A673 (cell line): ENCODE measurements around the gene LAMA2. TPM values are rescaled to one million over a fixed set of nuclear protein-coding genes. Genes with fewer than 3 reads are reported as not detected.
"Not testable (repeated sequence)": the region's sequence is repeated elsewhere in the genome, so short reads cannot be mapped to it uniquely, and the experiment has no call there.

Experiments used
- BruUV-seq: library from RNA; stranded (reverse); fragments of 400-500 nt; replicated peaks from 2 replicates; lab custom pipeline; 2021; lab: Mats Ljungman, UMichigan
- CTCF ChIA-PET: fragments of 300-600 bp; sonication (Branson Sonifier 250); formaldehyde crosslinking; loops from one replicate; lab custom pipeline; 2022; ENCODE audit warnings: antibody characterized with exemption; lab: Charles Lee
- POLR2A ChIA-PET: fragments of 300-600 bp; sonication (Branson Sonifier 250); formaldehyde crosslinking; loops from one replicate; lab custom pipeline; 2022; ENCODE audit warnings: antibody characterized with exemption; ENCODE audit not compliant: low non-redundant PET; lab: Charles Lee
- DNase-seq: peaks from one replicate; pipeline ENCODE4 v3.0.0-alpha.2; 2015; ENCODE audit warnings: low spot score
- H3K27ac ChIP-seq: fragments of 200-600 bp; sonication (generic); 2 replicates; pipeline ENCODE4 v1.5.1; 2016; ENCODE audit warnings: mixed run types, low read depth, mild to moderate bottlenecking, mixed read lengths, antibody characterized with exemption, low read length; ENCODE audit not compliant: poor library complexity, severe bottlenecking
- H3K27me3 ChIP-seq: fragments of 200-600 bp; sonication (generic); replicated peaks from 2 replicates; pipeline ENCODE4 v1.6.1; 2017; ENCODE audit warnings: mixed run types, low read depth, mild to moderate bottlenecking, mixed read lengths, antibody characterized with exemption, low read length; ENCODE audit not compliant: insufficient read depth, poor library complexity
- H3K36me3 ChIP-seq: fragments of 200-600 bp; sonication (generic); 2 replicates; pipeline ENCODE4 v1.6.1; 2016; ENCODE audit warnings: mixed run types, mild to moderate bottlenecking, mixed read lengths, antibody characterized with exemption, low read length; ENCODE audit not compliant: insufficient read depth, poor library complexity, severe bottlenecking
- H3K4me1 ChIP-seq: fragments of 200-600 bp; sonication (generic); 2 replicates; pipeline ENCODE4 v1.6.1; 2017; ENCODE audit warnings: mixed run types, mild to moderate bottlenecking, mixed read lengths, antibody characterized with exemption, low read length; ENCODE audit not compliant: insufficient read depth, poor library complexity, severe bottlenecking
- H3K4me3 ChIP-seq: fragments of 200-600 bp; sonication (generic); 2 replicates; pipeline ENCODE4 v1.5.1; 2016; ENCODE audit warnings: low read depth, mixed run types, mild to moderate bottlenecking, mixed read lengths, low read length; ENCODE audit not compliant: poor library complexity, severe bottlenecking
- H3K9me3 ChIP-seq: fragments of 200-600 bp; sonication (generic); 2 replicates; pipeline ENCODE4 v1.6.1; 2016; ENCODE audit warnings: mixed run types, low read depth, mild to moderate bottlenecking, mixed read lengths, antibody characterized with exemption, low read length; ENCODE audit not compliant: poor library complexity, severe bottlenecking
- EZH2 ChIP-seq: fragments of 200-600 bp; sonication (generic); IDR thresholded peaks from 2 replicates; pipeline ENCODE4 v1.6.1; 2017; ENCODE audit warnings: borderline replicate concordance, low read depth, mild to moderate bottlenecking, mixed read lengths, antibody characterized with exemption, low read length; ENCODE audit not compliant: poor library complexity, severe bottlenecking
- intact Hi-C: fragments of 100-400 bp; cut with micrococcal nuclease; formaldehyde crosslinking; loops from one replicate; pipeline ENCODE4 v1.10.0; 2022; ENCODE audit not compliant: unreplicated experiment
- total RNA-seq: library from RNA; stranded (reverse); gene quantifications from 2 replicates; pipeline ENCODE4 v1.2.3, GENCODE V29; 2021
- TF ChIP-seq, protein P1 (sequence below): fragments of 300-800, 200-600 bp; sonication (generic); conservative IDR thresholded peaks from 2 replicates; pipeline ENCODE4 v1.5.1; 2017; ENCODE audit warnings: low read depth, mild to moderate bottlenecking, antibody characterized with exemption, low read length, moderate library complexity, mixed read lengths

The LAMA2 gene
- total RNA-seq, 1 experiment from 2014 or later = 2.2 TPM

DNA sequence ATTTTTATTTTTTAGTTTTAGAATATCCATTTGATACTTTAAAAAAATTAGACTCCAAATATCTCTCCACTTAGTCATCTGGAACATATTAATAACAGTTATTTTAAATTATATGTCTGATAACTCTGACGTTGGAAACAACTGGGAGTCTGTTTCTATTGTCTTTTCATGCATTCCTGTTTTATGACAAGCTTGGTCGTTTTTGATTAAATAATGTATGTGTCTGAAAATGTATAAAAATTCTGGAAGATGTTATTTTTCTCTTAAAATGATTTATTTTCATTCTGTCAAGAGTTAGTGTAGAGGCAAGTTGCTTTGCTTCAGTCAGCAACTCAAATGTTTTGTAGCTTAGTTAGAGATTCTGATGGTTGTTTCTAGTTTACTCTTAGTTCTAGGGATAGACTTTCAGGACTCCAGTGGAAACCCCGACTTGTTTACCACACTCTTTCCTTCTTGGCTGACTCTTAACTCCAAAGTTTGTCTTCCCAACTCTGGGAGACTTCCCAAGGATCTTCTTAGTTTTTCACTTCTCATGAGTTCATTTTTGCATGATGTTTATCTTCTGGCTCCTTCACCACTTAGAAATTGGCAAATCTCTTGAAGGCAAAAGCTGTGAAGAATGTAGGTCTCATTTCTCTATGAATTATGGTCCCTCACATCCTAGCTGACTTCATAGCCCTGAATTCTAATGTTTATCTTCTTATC lies 190.9 kb downstream of the LAMA2 start:
- H3K27ac ChIP-seq = no peak overlapping the region
- CTCF ChIA-PET = interaction anchor here (0.5 kb wide), 1 partner anchor 19 kb away, joined by 4 read pairs; no protein-coding TSS in a partner anchor

DNA sequence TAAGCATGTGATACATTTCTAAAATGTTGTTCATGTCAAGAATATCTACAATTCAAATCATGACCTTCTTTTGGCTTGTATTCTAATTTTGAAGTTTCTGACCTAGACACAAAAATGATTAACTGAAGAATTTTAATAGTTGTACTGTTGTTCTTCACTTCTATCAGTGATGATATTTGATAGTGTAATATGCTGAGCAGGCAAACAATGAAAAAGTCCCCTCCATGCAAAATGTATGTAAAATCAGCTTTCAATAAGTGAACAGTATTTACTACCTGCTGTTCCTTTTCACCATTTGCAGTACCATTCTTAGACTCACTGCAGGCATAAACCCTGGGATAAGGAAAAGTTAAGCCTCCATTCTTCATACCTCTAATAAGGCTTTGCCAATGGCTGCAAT lies 201.5 kb downstream of the LAMA2 start:
- Histone ChIP-seq H3K4me1 (no peaks in the 10 kb centered on the region), H3K27me3 (no peaks in the 10 kb centered on the region), H3K27ac (no peak overlapping the region), H3K36me3 (no peaks in the 10 kb centered on the region), H3K4me3 (no peak overlapping the region), H3K9me3 (no peaks in the 10 kb centered on the region)
- intact Hi-C loops = no loop called here
- POLR2A ChIA-PET = no interaction called here
- DNase-seq = no peak
- BruUV-seq = no TSS peak
- no peak for TF ChIP-seq EZH2
- TF ChIP-seq, protein P1, sequence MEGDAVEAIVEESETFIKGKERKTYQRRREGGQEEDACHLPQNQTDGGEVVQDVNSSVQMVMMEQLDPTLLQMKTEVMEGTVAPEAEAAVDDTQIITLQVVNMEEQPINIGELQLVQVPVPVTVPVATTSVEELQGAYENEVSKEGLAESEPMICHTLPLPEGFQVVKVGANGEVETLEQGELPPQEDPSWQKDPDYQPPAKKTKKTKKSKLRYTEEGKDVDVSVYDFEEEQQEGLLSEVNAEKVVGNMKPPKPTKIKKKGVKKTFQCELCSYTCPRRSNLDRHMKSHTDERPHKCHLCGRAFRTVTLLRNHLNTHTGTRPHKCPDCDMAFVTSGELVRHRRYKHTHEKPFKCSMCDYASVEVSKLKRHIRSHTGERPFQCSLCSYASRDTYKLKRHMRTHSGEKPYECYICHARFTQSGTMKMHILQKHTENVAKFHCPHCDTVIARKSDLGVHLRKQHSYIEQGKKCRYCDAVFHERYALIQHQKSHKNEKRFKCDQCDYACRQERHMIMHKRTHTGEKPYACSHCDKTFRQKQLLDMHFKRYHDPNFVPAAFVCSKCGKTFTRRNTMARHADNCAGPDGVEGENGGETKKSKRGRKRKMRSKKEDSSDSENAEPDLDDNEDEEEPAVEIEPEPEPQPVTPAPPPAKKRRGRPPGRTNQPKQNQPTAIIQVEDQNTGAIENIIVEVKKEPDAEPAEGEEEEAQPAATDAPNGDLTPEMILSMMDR = no peak
- CTCF ChIA-PET = no interaction called here

More for the DNA sequence above, 190.9 kb downstream of the LAMA2 start:
- Histone ChIP-seq H3K36me3 (no peaks in the 10 kb centered on the region), H3K27me3 (no peaks in the 10 kb centered on the region), H3K4me3 (no peak overlapping the region), H3K4me1 (peaks cover 17% of the 10 kb centered on the region), H3K9me3 (no peaks in the 10 kb centered on the region)
- intact Hi-C loops = no loop called here
- TF ChIP-seq, protein P1 = no peak
- no peak for TF ChIP-seq EZH2
- POLR2A ChIA-PET = no interaction called here
- no TSS peak for BruUV-seq
- DNase-seq = no peak

DNA sequence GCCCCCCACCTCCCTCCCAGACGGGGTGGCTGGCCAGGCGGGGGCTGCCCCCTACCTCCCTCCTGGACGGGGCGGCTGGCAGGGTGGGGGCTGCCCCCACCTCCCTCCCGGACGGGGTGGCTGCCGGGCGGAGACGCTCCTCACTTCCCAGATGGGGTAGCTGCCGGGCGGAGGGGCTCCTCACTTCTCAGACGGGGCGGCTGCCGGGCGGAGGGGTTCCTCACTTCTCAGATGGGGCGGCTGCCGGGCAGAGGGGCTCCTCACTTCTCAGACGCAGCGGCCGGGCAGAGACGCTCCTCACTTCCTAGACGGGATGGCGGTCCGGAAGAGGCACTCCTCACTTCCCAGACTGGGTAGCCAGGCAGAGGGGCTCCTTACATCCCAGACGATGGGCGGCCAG lies 205.5 kb downstream of the LAMA2 start:
- POLR2A ChIA-PET, intact Hi-C loops, H3K27me3 ChIP-seq, H3K27ac ChIP-seq, H3K4me1 ChIP-seq, BruUV-seq, DNase-seq, CTCF ChIA-PET, H3K4me3 ChIP-seq, H3K36me3 ChIP-seq, H3K9me3 ChIP-seq: not testable (repeated sequence)

DNA sequence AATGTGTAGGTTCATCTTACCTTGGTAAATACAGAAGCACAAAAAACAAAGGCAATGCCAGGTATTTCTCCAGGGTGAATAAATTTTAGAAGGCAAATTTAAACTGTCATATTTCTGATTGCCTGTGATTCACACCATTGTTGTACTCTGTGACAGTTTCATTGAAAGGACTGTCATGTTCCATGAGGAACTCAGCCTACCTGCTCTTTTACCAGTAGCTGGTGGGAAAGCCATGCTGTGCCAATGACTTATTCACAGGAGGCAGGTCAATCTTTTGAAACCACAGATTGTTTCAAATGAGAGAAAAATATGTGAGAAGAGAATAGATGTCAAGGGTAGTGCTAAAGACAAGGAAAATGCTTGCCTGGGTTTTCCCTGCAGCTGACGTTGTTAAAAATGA lies 206.4 kb downstream of the LAMA2 start:
- Histone ChIP-seq H3K4me3 (no peak overlapping the region), H3K9me3 (no peaks in the 10 kb centered on the region), H3K4me1 (no peaks in the 10 kb centered on the region), H3K27me3 (no peaks in the 10 kb centered on the region), H3K27ac (no peak overlapping the region), H3K36me3 (no peaks in the 10 kb centered on the region)
- no peak for DNase-seq
- POLR2A ChIA-PET = no interaction called here
- CTCF ChIA-PET = no interaction called here
- no TSS peak for BruUV-seq
- intact Hi-C loops = no loop called here
- TF ChIP-seq, protein P1 = no peak
- TF ChIP-seq EZH2 = no peak
